Esophagus squamous epithelium (tissue), 5 donors: ENCODE data around the gene RPP30. TPM values are rescaled to one million over a fixed set of nuclear protein-coding genes. Genes with fewer than 3 reads are reported as not detected.

ENCODE experiments used
- DNase-seq: peaks from one replicate; lab custom pipeline; 2025; lab: John Stamatoyannopoulos, UW
- H3K27ac ChIP-seq, 4 donors: fragments of 200-600 bp; sonication (generic); one replicate each; pipeline ENCODE4 v1.5.1; 2016 to 2019; ENCODE audit warnings: mild to moderate bottlenecking in 1 of 4
- H3K27me3 ChIP-seq, 4 donors: fragments of 200-600 bp; sonication (generic); 1 replicate in 3 of 4; 2 replicates in 1 of 4; pipeline versions ENCODE4 v1.5.1 to v1.6.0; 2017 to 2021; ENCODE audit warnings: antibody characterized with exemption in 1 of 4
- H3K36me3 ChIP-seq, 3 donors: fragments of 200-600 bp; sonication (generic); one replicate each; pipeline ENCODE4 v1.5.1; 2016 to 2019
- H3K4me1 ChIP-seq, 3 donors: fragments of 200-600 bp; sonication (generic); one replicate each; pipeline ENCODE4 v1.5.1; 2017 to 2019
- H3K4me3 ChIP-seq, 4 donors: fragments of 200-600 bp; sonication (generic); 1 replicate in 3 of 4; 2 replicates in 1 of 4; pipeline ENCODE4 v1.5.1; 2016 to 2019; ENCODE audit warnings: mild to moderate bottlenecking in 2 of 4, moderate library complexity in 1 of 4
- H3K9me3 ChIP-seq, 3 donors: fragments of 200-600 bp; sonication (generic); one replicate each; pipeline ENCODE4 v1.5.1; 2016 to 2019
- POLR2A ChIP-seq, 4 donors: fragments of 450-650 bp; IDR thresholded peaks; one replicate each; pipeline ENCODE4 v1.6.1; 2017; ENCODE audit warnings: antibody characterized with exemption in 4 of 4, mild to moderate bottlenecking in 4 of 4, moderate library complexity in 3 of 4
- WGBS, 2 donors: methylation state at CpG; one replicate each; pipeline ENCODE4 v1.1.5; 2018; 5-methylcytosine and 5-hydroxymethylcytosine counted together
- intact Hi-C: fragments of 100-400 bp; cut with DNase I; formaldehyde crosslinking; loops from one replicate; pipeline ENCODE4 v1.15.0; 2022
- total RNA-seq, 4 donors: library from RNA; depleted of rRNA; stranded (reverse); fragments of >200 nt; gene quantifications; one replicate each; pipeline ENCODE4 v1.1.0, GENCODE V29; 2016
- TF ChIP-seq, protein P1 (sequence below), 6 experiments: fragments of 450-650 bp in 4 of 6; fragments of 200-600 bp in 2 of 6; sonication (generic) in 2 of 6; IDR thresholded peaks; one replicate each; pipeline ENCODE4 v1.5.1; 2016 to 2019; ENCODE audit warnings: antibody characterized with exemption in 6 of 6, mild to moderate bottlenecking in 4 of 6, moderate library complexity in 4 of 6
- donor health status: DM: yes; HTN: yes; CAD: no.

The RPP30 gene
- total RNA-seq, 4 donors from 2014 or later = 13.6 to 31.4 (median 22.9) TPM

DNA sequence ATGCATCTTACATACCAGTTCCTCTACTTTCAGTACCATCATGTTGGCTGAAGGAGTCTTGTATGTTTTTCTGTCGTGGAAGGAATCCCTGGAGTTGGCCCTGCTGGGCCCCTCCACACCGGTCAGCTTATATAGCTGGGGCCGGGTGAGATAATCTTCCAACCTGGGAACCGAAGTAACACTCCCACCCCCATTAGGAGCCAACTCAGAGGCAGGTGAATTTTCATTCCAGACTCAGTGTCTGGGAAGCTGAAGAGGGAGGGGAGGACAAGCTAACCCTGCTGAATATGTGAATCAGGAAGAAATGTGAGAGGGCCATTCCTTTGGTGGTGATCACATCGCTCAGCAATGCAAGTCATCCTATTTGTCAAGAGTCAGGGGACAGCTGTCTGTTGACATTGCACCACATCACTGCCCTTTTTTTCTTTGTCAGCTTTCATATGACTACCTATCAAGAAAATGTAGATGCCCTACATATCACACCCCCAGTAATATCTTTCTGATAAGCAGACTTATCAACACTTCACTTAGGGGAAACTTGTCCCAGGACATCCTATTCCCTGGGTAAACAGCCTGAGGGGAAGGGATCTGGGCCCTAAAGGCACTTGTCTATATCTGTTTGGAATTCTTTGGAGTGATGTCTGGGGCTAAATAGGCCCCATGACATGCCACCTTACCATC lies 49.4 kb downstream of the RPP30 start, which contains the start of gene ANKRD1:
ANKRD1 (minus strand) TSS at position 102 of the 681 bp plus-strand sequence; CDS start at position 42, 60 bp downstream.
- Histone ChIP-seq H3K9me3 (no peaks in the 10 kb centered on the region), H3K36me3 (no peaks in the 10 kb centered on the region), H3K27me3 (peaks cover 0 to 20% (median 0%) of the 10 kb centered on the region in 4 donors), H3K4me3 (no peak within 1 kb of the TSS), H3K4me1 (no peaks in the 10 kb centered on the region), H3K27ac (no peak within 1 kb of the TSS)
- DNase-seq = no peak
- 75 to 79% methylated on average over 4 to 5 of the region's 5 CpGs for WGBS, 2 donors
- intact Hi-C loops = no loop called here
- TF ChIP-seq, protein P1, sequence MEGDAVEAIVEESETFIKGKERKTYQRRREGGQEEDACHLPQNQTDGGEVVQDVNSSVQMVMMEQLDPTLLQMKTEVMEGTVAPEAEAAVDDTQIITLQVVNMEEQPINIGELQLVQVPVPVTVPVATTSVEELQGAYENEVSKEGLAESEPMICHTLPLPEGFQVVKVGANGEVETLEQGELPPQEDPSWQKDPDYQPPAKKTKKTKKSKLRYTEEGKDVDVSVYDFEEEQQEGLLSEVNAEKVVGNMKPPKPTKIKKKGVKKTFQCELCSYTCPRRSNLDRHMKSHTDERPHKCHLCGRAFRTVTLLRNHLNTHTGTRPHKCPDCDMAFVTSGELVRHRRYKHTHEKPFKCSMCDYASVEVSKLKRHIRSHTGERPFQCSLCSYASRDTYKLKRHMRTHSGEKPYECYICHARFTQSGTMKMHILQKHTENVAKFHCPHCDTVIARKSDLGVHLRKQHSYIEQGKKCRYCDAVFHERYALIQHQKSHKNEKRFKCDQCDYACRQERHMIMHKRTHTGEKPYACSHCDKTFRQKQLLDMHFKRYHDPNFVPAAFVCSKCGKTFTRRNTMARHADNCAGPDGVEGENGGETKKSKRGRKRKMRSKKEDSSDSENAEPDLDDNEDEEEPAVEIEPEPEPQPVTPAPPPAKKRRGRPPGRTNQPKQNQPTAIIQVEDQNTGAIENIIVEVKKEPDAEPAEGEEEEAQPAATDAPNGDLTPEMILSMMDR (IDR thresholded peaks at IDR 0.05) = no peak
- no peak for TF ChIP-seq POLR2A (IDR thresholded peaks at IDR 0.05)

DNA sequence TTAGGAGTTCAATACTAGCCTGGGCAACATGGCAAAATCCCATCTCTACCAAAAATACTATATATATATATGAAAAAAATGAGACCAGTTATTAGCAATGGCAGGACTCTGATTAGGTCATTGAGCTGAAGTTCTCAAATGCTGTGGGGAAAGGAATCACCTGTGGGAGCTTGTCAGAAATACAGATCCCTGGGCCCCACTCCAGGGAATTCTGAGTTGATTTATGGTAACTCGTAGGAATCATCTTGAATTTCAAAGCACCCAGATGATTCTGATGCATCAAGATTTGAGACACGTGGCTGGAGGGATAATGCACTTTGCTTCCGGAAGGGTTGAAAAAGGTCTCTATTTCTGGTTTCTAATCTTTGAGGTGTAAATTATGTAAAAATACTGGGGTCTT lies 50.1 kb downstream of the RPP30 start:
- no peak for DNase-seq
- Histone ChIP-seq H3K4me3 (no peak overlapping the region), H3K4me1 (no peaks in the 10 kb centered on the region), H3K27me3 (peaks cover 0 to 20% (median 0%) of the 10 kb centered on the region in 4 donors), H3K36me3 (no peaks in the 10 kb centered on the region), H3K27ac (no peak overlapping the region), H3K9me3 (no peaks in the 10 kb centered on the region)
- TF ChIP-seq, protein P1 (IDR thresholded peaks at IDR 0.05) = no peak
- 71 to 81% methylated on average over 3 of the region's 3 CpGs for WGBS, 2 donors
- intact Hi-C loops = no loop called here

DNA sequence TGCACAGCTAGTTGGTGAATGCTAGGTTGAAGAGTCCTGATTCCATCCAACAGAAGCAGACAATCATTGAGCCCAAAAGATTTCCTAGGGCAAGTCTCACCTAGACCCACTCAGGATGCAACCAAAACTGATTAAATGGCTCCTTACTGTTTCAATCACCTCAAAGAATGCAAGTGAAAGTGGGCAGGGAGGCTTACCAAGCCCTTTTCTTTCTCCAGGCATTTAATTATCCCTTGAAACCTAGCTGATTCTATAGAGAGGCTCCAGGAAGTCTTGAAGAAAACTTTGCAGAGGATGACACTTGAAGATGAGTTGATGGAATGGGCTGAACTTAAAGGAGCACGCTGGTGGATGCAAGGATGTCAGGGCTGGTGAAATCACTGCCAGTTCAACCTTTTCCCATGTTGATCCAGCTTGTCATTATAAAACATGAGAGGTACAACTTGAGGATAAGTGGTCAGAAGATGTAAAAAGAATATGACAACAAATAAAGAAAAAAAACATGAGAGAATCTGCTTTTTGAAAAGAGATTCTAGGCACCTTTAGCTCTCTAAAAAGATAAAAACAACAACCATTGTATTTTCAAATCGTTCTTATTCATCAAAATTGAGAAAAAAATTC lies 51.4 kb downstream of the RPP30 start:
- Histone ChIP-seq H3K27ac (no peak overlapping the region), H3K27me3 (peaks cover 0 to 20% (median 0%) of the 10 kb centered on the region in 4 donors), H3K9me3 (no peaks in the 10 kb centered on the region), H3K4me1 (no peaks in the 10 kb centered on the region), H3K36me3 (no peaks in the 10 kb centered on the region), H3K4me3 (no peak overlapping the region)
- TF ChIP-seq, protein P1 (IDR thresholded peaks at IDR 0.05) = no peak
- intact Hi-C loops = no loop called here
- no peak for DNase-seq
- WGBS, 2 donors = 60 to 75% methylated on average over 2 of the region's 2 CpGs

DNA sequence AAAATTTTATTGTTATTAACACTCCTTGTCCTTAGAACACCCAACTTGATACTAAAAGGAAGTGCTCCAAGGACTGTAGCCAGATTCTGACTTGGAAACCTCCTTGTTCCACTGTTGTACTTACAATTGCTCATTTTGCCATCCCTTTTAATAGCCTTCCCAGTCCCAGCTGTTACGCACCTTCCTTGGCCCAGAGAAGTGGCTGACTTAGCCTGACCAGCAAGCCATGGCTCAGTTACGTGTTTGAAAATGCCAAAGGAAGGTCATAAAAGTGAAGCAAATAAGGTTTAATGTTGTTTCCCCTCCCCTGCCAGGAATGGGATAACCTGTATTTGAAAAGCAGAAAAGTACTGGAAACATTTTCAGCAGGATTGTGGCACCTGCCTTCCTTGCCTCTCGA lies 52.8 kb downstream of the RPP30 start:
- DNase-seq = no peak
- H3K9me3 ChIP-seq = no peaks in the 10 kb centered on the region
- intact Hi-C loops = no loop called here
- peaks cover 0 to 4% (median 0%) of the 10 kb centered on the region in 3 donors for H3K4me1 ChIP-seq
- H3K27ac ChIP-seq = no peak overlapping the region
- H3K27me3 ChIP-seq = peaks cover 0 to 20% (median 0%) of the 10 kb centered on the region in 4 donors
- WGBS, 2 donors = 82 to 95% methylated on average over 3 of the region's 3 CpGs
- no peaks in the 10 kb centered on the region for H3K36me3 ChIP-seq
- TF ChIP-seq POLR2A (IDR thresholded peaks at IDR 0.05) = no peak
- TF ChIP-seq, protein P1 (IDR thresholded peaks at IDR 0.05) = no peak
- H3K4me3 ChIP-seq = no peak overlapping the region
